IMR-90 (cell line): ENCODE results near the gene USP10. TPM values are rescaled to one million over a fixed set of nuclear protein-coding genes. Genes with fewer than 3 reads are reported as not detected.

Experiments
- ATAC-seq: fragments of 200-7000 bp; cut with Tn5 transposase; 2 replicates; pipeline ENCODE4 v1.9.1; 2020; ENCODE audit warnings: low read depth, mild to moderate bottlenecking, moderate library complexity
- BruUV-seq: library from RNA; stranded (reverse); fragments of 400-500 nt; replicated peaks from 2 replicates; lab custom pipeline; 2021; lab: Mats Ljungman, UMichigan
- CTCF ChIA-PET: fragments of 300-600 bp; formaldehyde crosslinking; extraction: SDS; loops from one replicate; lab custom pipeline; 2021; ENCODE audit warnings: antibody characterized with exemption; lab: Yijun Ruan, JAX
- POLR2A ChIA-PET: fragments of 300-600 bp; sonication (Branson Sonifier 250); formaldehyde crosslinking; loops from one replicate; lab custom pipeline; 2022; ENCODE audit warnings: antibody characterized with exemption; ENCODE audit not compliant: unreplicated experiment; lab: Charles Lee
- DNase-seq: peaks from one replicate; pipeline ENCODE4 v3.0.0; 2013
- H2AFZ ChIP-seq: replicated peaks from 2 replicates; pipeline ENCODE3; 2013; ENCODE audit warnings: low read length, mild to moderate bottlenecking; ENCODE audit not compliant: poor library complexity
- H2AK5ac ChIP-seq: 2 replicates; pipeline ENCODE4 v1.6.1; 2013; ENCODE audit warnings: low read depth, low read length, inconsistent platforms
- H2AK9ac ChIP-seq: replicated peaks from 2 replicates; pipeline ENCODE3; 2013; ENCODE audit warnings: mild to moderate bottlenecking, low read depth, low read length, moderate library complexity; ENCODE audit not compliant: poor library complexity
- H2BK120ac ChIP-seq: 2 replicates; pipeline ENCODE4 v1.6.1; 2013; ENCODE audit warnings: low read depth, low read length, inconsistent platforms
- H2BK15ac ChIP-seq: 3 replicates; pipeline ENCODE4 v1.6.1; 2013; ENCODE audit warnings: low read depth, low read length, inconsistent platforms
- H2BK20ac ChIP-seq: 2 replicates; pipeline ENCODE4 v1.6.1; 2013; ENCODE audit warnings: low read depth, mild to moderate bottlenecking, inconsistent platforms, low read length, moderate library complexity
- H2BK5ac ChIP-seq: 2 replicates; pipeline ENCODE4 v1.6.1; 2013; ENCODE audit warnings: mild to moderate bottlenecking, low read depth, low read length, inconsistent platforms; ENCODE audit not compliant: poor library complexity, severe bottlenecking
- H3K14ac ChIP-seq: replicated peaks from 2 replicates; pipeline ENCODE4 v1.6.1; 2013; ENCODE audit warnings: low read depth, low read length, inconsistent platforms
- H3K18ac ChIP-seq: 2 replicates; pipeline ENCODE4 v1.6.1; 2013; ENCODE audit warnings: low read depth, low read length, control low read depth
- H3K23ac ChIP-seq: 2 replicates; pipeline ENCODE4 v1.6.1; 2013; ENCODE audit warnings: low read depth, low read length, inconsistent platforms
- H3K27ac ChIP-seq: 2 replicates; pipeline ENCODE4 v1.5.1; 2013; ENCODE audit warnings: mild to moderate bottlenecking, control low read depth, low read length; ENCODE audit not compliant: insufficient read depth
- H3K27me3 ChIP-seq: 2 replicates; pipeline ENCODE4 v1.6.1; 2013; ENCODE audit warnings: low read length; ENCODE audit not compliant: control insufficient read depth, insufficient read depth
- H3K36me3 ChIP-seq: 2 replicates; pipeline ENCODE4 v1.6.1; 2013; ENCODE audit warnings: low read length, mixed read lengths; ENCODE audit not compliant: control insufficient read depth, insufficient read depth
- H3K4ac ChIP-seq: 2 replicates; pipeline ENCODE4 v1.6.1; 2013; ENCODE audit warnings: low read depth, low read length, inconsistent platforms
- H3K4me1 ChIP-seq: 2 replicates; pipeline ENCODE4 v1.6.1; 2013; ENCODE audit warnings: low read length, mixed read lengths; ENCODE audit not compliant: control insufficient read depth, insufficient read depth
- H3K4me2 ChIP-seq: 2 replicates; pipeline ENCODE4 v1.6.1; 2013; ENCODE audit warnings: low read depth, mild to moderate bottlenecking, control low read depth, low read length, moderate library complexity
- H3K4me3 ChIP-seq: 2 replicates; pipeline ENCODE4 v1.5.1; 2013; ENCODE audit warnings: low read depth, mild to moderate bottlenecking, control low read depth, low read length, moderate library complexity; ENCODE audit not compliant: insufficient read depth
- H3K56ac ChIP-seq: 2 replicates; pipeline ENCODE4 v1.6.1; 2013; ENCODE audit warnings: low read length, inconsistent platforms; ENCODE audit not compliant: insufficient read depth; ENCODE audit errors: extremely low read depth
- H3K79me1 ChIP-seq, 2 experiments: 2 replicates each; pipeline ENCODE4 v1.6.1; 2013; ENCODE audit warnings: low read length in 2 of 2, inconsistent platforms in 1 of 2, low read depth in 1 of 2
- H3K9ac ChIP-seq: 2 replicates; pipeline ENCODE4 v1.6.1; 2013; ENCODE audit warnings: low read depth, low read length, control low read depth
- H3K9me1 ChIP-seq: 2 replicates; pipeline ENCODE4 v1.6.1; 2013; ENCODE audit warnings: low read length, inconsistent platforms; ENCODE audit not compliant: insufficient read depth
- H3K9me3 ChIP-seq: 2 replicates; pipeline ENCODE4 v1.6.1; 2013; ENCODE audit warnings: low read length; ENCODE audit not compliant: control insufficient read depth, insufficient read depth
- H4K20me1 ChIP-seq: 2 replicates; pipeline ENCODE4 v1.6.1; 2013; ENCODE audit warnings: low read length, inconsistent platforms; ENCODE audit not compliant: insufficient read depth
- H4K5ac ChIP-seq: 2 replicates; pipeline ENCODE4 v1.6.1; 2013; ENCODE audit warnings: mild to moderate bottlenecking, low read depth, low read length, control low read depth
- H4K8ac ChIP-seq, 2 experiments: 2 replicates each; pipeline ENCODE4 v1.6.1; 2013; ENCODE audit warnings: low read depth in 2 of 2, low read length in 2 of 2, control low read depth in 1 of 2, inconsistent platforms in 1 of 2
- H4K91ac ChIP-seq: 2 replicates; pipeline ENCODE4 v1.6.1; 2013; ENCODE audit warnings: low read depth, low read length, inconsistent platforms; ENCODE audit not compliant: insufficient read depth
- BHLHE40 ChIP-seq: fragments of 150-350 bp; IDR thresholded peaks from 2 replicates; pipeline ENCODE4 v1.6.1; 2016; ENCODE audit warnings: mild to moderate bottlenecking, low read depth, low read length
- CEBPB ChIP-seq: IDR thresholded peaks from 2 replicates; pipeline ENCODE4 v1.6.1; 2012; ENCODE audit warnings: low read depth, low read length, improper control_type of control experiment
- CHD1 ChIP-seq: IDR thresholded peaks from 2 replicates; pipeline ENCODE4 v1.6.1; 2012; ENCODE audit warnings: low read depth, low read length, improper control_type of control experiment
- CTCF ChIP-seq: conservative IDR thresholded peaks from 2 replicates; pipeline ENCODE4 v1.5.1; 2012; ENCODE audit warnings: mild to moderate bottlenecking, low read depth, low read length, improper control_type of control experiment
- ELK1 ChIP-seq: fragments of 150-350 bp; IDR thresholded peaks from 2 replicates; pipeline ENCODE4 v1.6.1; 2016; ENCODE audit warnings: low read depth, mild to moderate bottlenecking, low read length, moderate library complexity, borderline replicate concordance
- FOS ChIP-seq: fragments of 150-350 bp; IDR thresholded peaks from 2 replicates; pipeline ENCODE4 v1.6.1; 2016; ENCODE audit warnings: low read depth, low read length
- MAFK ChIP-seq: IDR thresholded peaks from 2 replicates; pipeline ENCODE4 v1.6.1; 2012; ENCODE audit warnings: low read depth, low read length, improper control_type of control experiment
- MAZ ChIP-seq: IDR thresholded peaks from 2 replicates; pipeline ENCODE4 v1.6.1; 2012; ENCODE audit warnings: low read depth, mild to moderate bottlenecking, low read length, improper control_type of control experiment, moderate library complexity, borderline replicate concordance
- MXI1 ChIP-seq: IDR thresholded peaks from 2 replicates; pipeline ENCODE4 v1.6.1; 2012; ENCODE audit warnings: low read depth, mild to moderate bottlenecking, low read length, moderate library complexity, borderline replicate concordance
- NFE2L2 ChIP-seq: fragments of 150-350 bp; IDR thresholded peaks from 2 replicates; pipeline ENCODE4 v1.6.1; 2016; ENCODE audit warnings: low read depth, mild to moderate bottlenecking, low read length
- POLR2A ChIP-seq: IDR thresholded peaks from 2 replicates; pipeline ENCODE4 v1.6.1; 2012; ENCODE audit warnings: mild to moderate bottlenecking, low read depth, low read length
- RAD21 ChIP-seq: IDR thresholded peaks from 2 replicates; pipeline ENCODE4 v1.6.1; 2012; ENCODE audit warnings: low read length, improper control_type of control experiment
- RCOR1 ChIP-seq: IDR thresholded peaks from 2 replicates; pipeline ENCODE4 v1.6.1; 2012; ENCODE audit warnings: mild to moderate bottlenecking, low read length, improper control_type of control experiment; ENCODE audit not compliant: insufficient replicate concordance
- RFX5 ChIP-seq: IDR thresholded peaks from 2 replicates; pipeline ENCODE4 v1.8.0; 2012; ENCODE audit warnings: low read depth, mild to moderate bottlenecking, low read length, moderate library complexity
- SMC3 ChIP-seq: fragments of 150-350 bp; IDR thresholded peaks from 2 replicates; pipeline ENCODE4 v1.6.1; 2016; ENCODE audit warnings: low read depth, mild to moderate bottlenecking, antibody characterized with exemption, low read length, moderate library complexity
- USF2 ChIP-seq: fragments of 150-350 bp; IDR thresholded peaks from 2 replicates; pipeline ENCODE4 v1.6.1; 2017; ENCODE audit warnings: mild to moderate bottlenecking, antibody characterized with exemption, low read length, low read depth
- WGBS, 2 experiments: methylation state at CpG; one replicate each; pipeline versions ENCODE4 v1.1.5 to v1.1.7; 2013; ENCODE audit warnings: missing lambda C conversion rate in 2 of 2; ENCODE audit not compliant: insufficient read length in 1 of 2; ENCODE audit errors: extremely low coverage in 2 of 2; 5-methylcytosine and 5-hydroxymethylcytosine counted together
- dilution Hi-C: fragments of 300-500 bp; cut with HindIII; formaldehyde crosslinking; loops from one replicate; pipeline ENCODE4 v1.14.3; 2018; ENCODE audit warnings: low sequenced_read_pairs; ENCODE audit not compliant: unreplicated experiment
- in situ Hi-C: fragments of 300-500 bp; cut with MboI; formaldehyde crosslinking; loops from 3 replicates; pipeline ENCODE4 v1.14.3; 2019; ENCODE audit warnings: low sequenced_read_pairs, inconsistent platforms, mixed read lengths
- intact Hi-C: fragments of 100-400 bp; cut with micrococcal nuclease; formaldehyde crosslinking; loops from 2 replicates; pipeline ENCODE4 v1.10.0; 2022
- polyA plus RNA-seq, 3 experiments: library from polyadenylated mRNA; depleted of rRNA; stranded (reverse); fragments of >200 nt; gene quantifications; 2 replicates each; pipeline ENCODE4 v1.2.3, GENCODE V29; 2012; ENCODE audit warnings: low replicate concordance in 1 of 3
- total RNA-seq: library from RNA; depleted of rRNA; stranded (reverse); fragments of >200 nt; gene quantifications from 2 replicates; pipeline ENCODE4 v1.2.3, GENCODE V29; 2012

USP10 gene
- total and polyA plus RNA-seq, 2 of the 4 experiments (the other 2 are of a cell fraction): 54.3 to 79.0 TPM

- CTCF ChIA-PET: no interaction called here
- H3K14ac ChIP-seq: no peak overlapping the region
- no CpG with 5 or more reads among the region's 1 CpG for WGBS, 2 experiments
Observed at GRCh38 chr16:84706856-84707255, 7.1 kb downstream of the USP10 start.

More at GRCh38 chr16:84706856-84707255, 7.1 kb downstream of the USP10 start:
- H2BK5ac ChIP-seq: no peak overlapping the region
- peaks cover 92% of the 10 kb centered on the region for H4K20me1 ChIP-seq
- no peaks in the 10 kb centered on the region for H3K27me3 ChIP-seq
- H3K79me1 ChIP-seq: peaks cover 4 to 65% of the 10 kb centered on the region in 2 experiments; a peak in 3 of 4 replicates
- H4K5ac ChIP-seq: no peak overlapping the region
- peaks cover 24% of the 10 kb centered on the region for H3K9me1 ChIP-seq
- intact Hi-C loops: no loop called here
- no peak for TF ChIP-seq RCOR1
- TF ChIP-seq MXI1: no peak
- no peak for TF ChIP-seq CTCF
- no peak for TF ChIP-seq RFX5
- no peak for TF ChIP-seq SMC3
- TF ChIP-seq MAZ: no peak
- no peak for TF ChIP-seq RAD21
- TF ChIP-seq BHLHE40: no peak
- TF ChIP-seq CHD1: no peak
- no peak for TF ChIP-seq POLR2A
- no peak for TF ChIP-seq NFE2L2
- TF ChIP-seq CEBPB: no peak
- TF ChIP-seq MAFK: no peak
- no peak for TF ChIP-seq ELK1
- TF ChIP-seq USF2: no peak
- TF ChIP-seq FOS: no peak
- in situ Hi-C loops: loop anchor here (25.0 kb wide), 1 partner anchor 420 kb away; the partner anchor contains the start of gene WFDC1
- no peak overlapping the region for H3K4me2 ChIP-seq
- H3K27ac ChIP-seq: no peak overlapping the region
- H4K8ac ChIP-seq: no peak overlapping the region
- H3K56ac ChIP-seq: no peak overlapping the region
- H3K23ac ChIP-seq: no peak overlapping the region
- H3K4ac ChIP-seq: no peak overlapping the region
- dilution Hi-C loops: no loop called here
- H2BK120ac ChIP-seq: no peak overlapping the region
- no peak overlapping the region for H3K4me3 ChIP-seq
- no peak for DNase-seq
- no peak overlapping the region for H3K18ac ChIP-seq
- no peak overlapping the region for H2AK9ac ChIP-seq
- H4K91ac ChIP-seq: no peak overlapping the region
- no peak for ATAC-seq
- POLR2A ChIA-PET: no interaction called here
- H3K36me3 ChIP-seq: peaks cover 2% of the 10 kb centered on the region; the same call in 1 of the 2 replicates
- no peak overlapping the region for H2BK15ac ChIP-seq
- BruUV-seq: no TSS peak
- peaks cover 5% of the 10 kb centered on the region; the same call in 1 of the 2 replicates for H3K4me1 ChIP-seq
- H2AK5ac ChIP-seq: no peak overlapping the region
- H3K9me3 ChIP-seq: no peaks in the 10 kb centered on the region
- no peak overlapping the region for H2AFZ ChIP-seq
- H2BK20ac ChIP-seq: no peak overlapping the region
- H3K9ac ChIP-seq: no peak overlapping the region
